Measurements from ENCODE around the gene MICALL2.

MICALL2 gene

DNA sequence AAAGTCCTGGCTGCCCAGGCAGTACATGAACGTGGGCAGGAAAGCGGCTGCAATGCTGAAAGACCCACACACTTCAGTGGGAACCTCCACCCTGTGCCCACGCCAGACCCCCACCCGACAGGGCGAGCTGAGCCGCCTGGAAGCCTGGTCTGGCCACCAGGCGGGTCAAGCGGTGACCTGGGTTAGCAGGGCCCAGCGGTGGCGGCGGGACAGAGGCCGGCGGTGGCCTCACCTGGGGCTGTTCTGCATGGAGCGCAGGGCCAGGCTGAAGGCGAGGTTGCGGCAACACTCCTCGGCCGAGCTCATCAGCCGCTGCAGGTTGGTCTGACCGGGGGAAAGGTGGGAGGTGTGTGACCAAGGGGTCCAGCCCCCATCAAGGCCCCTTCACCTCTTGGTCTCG, 11.6 kb upstream of the MICALL2 start:
- DNase-seq (ENCODE audit: low read depth in 2 of 2) = no peak
- TF ChIP-seq, protein P1, sequence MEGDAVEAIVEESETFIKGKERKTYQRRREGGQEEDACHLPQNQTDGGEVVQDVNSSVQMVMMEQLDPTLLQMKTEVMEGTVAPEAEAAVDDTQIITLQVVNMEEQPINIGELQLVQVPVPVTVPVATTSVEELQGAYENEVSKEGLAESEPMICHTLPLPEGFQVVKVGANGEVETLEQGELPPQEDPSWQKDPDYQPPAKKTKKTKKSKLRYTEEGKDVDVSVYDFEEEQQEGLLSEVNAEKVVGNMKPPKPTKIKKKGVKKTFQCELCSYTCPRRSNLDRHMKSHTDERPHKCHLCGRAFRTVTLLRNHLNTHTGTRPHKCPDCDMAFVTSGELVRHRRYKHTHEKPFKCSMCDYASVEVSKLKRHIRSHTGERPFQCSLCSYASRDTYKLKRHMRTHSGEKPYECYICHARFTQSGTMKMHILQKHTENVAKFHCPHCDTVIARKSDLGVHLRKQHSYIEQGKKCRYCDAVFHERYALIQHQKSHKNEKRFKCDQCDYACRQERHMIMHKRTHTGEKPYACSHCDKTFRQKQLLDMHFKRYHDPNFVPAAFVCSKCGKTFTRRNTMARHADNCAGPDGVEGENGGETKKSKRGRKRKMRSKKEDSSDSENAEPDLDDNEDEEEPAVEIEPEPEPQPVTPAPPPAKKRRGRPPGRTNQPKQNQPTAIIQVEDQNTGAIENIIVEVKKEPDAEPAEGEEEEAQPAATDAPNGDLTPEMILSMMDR (IDR thresholded peaks at IDR 0.05; ENCODE audit: low read depth, low read length) = no peak

GRCh38 chr7:1468643-1469298, 9.5 kb upstream of the MICALL2 start:
- DNase-seq (ENCODE audit: low read depth in 2 of 2) = no peak
- TF ChIP-seq, protein P1 (IDR thresholded peaks at IDR 0.05; ENCODE audit: low read depth, low read length) = no peak
- H3K4me3 ChIP-seq (replicated peaks in 1 of 2; ENCODE audit: low read depth in 2 of 2, low read length in 2 of 2) = no peak overlapping the region

More for the DNA sequence above, 11.6 kb upstream of the MICALL2 start:
- no peak overlapping the region for H3K4me3 ChIP-seq (replicated peaks in 1 of 2; ENCODE audit: low read depth in 2 of 2, low read length in 2 of 2)

DNA sequence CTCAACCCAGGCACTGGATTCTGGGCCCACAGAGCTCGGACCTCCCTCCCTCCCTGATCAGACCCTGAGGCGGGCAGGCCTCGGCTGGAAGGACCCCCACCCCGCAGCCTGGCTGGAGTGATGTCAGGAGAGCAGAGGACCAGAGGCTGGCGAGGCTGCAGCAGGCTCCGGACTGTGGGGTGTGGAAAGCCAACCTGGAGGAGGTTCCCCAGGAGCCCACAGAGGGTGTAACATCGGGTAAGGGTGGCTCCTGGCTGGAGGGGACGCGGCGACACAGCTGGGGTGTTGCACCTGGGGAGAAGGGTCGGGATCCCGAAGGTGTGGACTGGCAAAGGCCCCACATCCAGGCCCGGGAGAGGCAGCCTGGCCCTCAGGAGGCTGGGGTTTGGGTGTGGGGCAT, 8.9 kb upstream of the MICALL2 start:
- TF ChIP-seq, protein P1 (IDR thresholded peaks at IDR 0.05; ENCODE audit: low read depth, low read length) = no peak
- DNase-seq (ENCODE audit: low read depth in 2 of 2) = no peak
- H3K4me3 ChIP-seq (replicated peaks in 1 of 2; ENCODE audit: low read depth in 2 of 2, low read length in 2 of 2) = no peak overlapping the region

GRCh38 chr7:1466524-1467271, 7.4 kb upstream of the MICALL2 start:
- TF ChIP-seq, protein P1 (IDR thresholded peaks at IDR 0.05; ENCODE audit: low read depth, low read length) = no peak
- H3K4me3 ChIP-seq (replicated peaks in 1 of 2; ENCODE audit: low read depth in 2 of 2, low read length in 2 of 2) = no peak overlapping the region
- peak; percentile 38 to 71 for DNase-seq (ENCODE audit: low read depth in 2 of 2)

DNA sequence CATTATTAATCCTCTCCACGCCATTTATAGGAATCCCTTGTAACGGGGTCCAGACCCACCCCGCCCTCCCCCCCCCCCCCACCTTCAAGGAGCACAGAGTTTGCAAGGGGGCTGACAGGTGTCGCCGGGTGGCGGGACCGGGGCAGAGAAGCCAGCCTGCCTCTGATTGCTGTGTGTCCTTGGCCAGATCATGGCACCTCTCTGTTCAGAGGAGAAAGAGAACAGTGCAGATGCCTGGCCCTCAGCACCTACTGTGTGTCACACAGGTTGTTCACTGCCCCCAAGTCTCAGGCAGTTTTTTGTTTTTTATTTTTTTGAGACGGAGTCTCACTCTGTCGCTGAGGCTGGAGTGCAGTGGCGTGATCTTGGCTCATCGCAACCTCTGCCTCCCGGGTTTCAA, 5.4 kb upstream of the MICALL2 start:
- H3K4me3 ChIP-seq (replicated peaks in 1 of 2; ENCODE audit: low read depth in 2 of 2, low read length in 2 of 2) = no peak overlapping the region
- TF ChIP-seq, protein P1 (IDR thresholded peaks at IDR 0.05; ENCODE audit: low read depth, low read length) = no peak
- no peak for DNase-seq (ENCODE audit: low read depth in 2 of 2)

DNA sequence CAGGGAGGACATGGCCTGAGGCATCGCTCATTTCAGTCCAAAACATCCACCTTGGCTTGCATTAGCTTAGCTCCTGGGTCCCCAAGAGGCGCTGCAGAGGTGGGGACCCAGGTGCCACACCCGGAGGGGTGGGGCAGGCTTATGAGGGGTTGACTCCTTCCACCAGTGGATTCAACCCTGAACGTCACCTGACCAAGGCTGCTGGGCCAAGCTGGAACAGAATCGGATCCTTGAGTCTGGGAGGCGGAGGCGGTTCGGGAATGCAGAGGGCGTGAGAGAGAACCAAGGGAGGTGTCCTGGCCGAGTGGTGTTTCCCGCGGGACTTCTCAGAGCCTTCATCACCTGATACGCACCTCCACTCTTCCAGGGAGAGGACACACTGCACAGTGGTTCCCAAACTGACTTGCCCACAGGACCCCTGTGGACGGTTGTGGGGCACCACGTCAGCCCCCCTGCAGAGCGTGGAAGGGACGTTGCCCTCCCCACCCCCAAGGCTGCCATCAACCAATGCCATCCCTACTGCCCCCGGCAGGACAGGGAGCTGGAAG, 4.5 kb upstream of the MICALL2 start:
- TF ChIP-seq, protein P1 (IDR thresholded peaks at IDR 0.05; ENCODE audit: low read depth, low read length) = no peak
- no peak for DNase-seq (ENCODE audit: low read depth in 2 of 2)
- no peak overlapping the region for H3K4me3 ChIP-seq (replicated peaks in 1 of 2; ENCODE audit: low read depth in 2 of 2, low read length in 2 of 2)

Measured in cardiac fibroblast (primary cell).